PC-3 (cell line): ENCODE data around the gene PRSS8.

ENCODE experiments used
- CTCF ChIP-seq: fragments of 300-600 bp; sonication (generic); conservative IDR thresholded peaks from 2 replicates; pipeline ENCODE4 v1.5.1; 2017; ENCODE audit warnings: antibody characterized with exemption, low read depth, mild to moderate bottlenecking, low read length
- EZH2 ChIP-seq: fragments of 300-600 bp; sonication (generic); IDR thresholded peaks from one replicate; pipeline ENCODE4 v1.6.1; 2017; ENCODE audit warnings: antibody characterized with exemption, mild to moderate bottlenecking, low read length; ENCODE audit not compliant: unreplicated experiment
- EZH2phosphoT487 ChIP-seq: fragments of 300-600 bp; sonication (generic); IDR thresholded peaks from 2 replicates; pipeline ENCODE4 v1.6.1; 2018; ENCODE audit warnings: mild to moderate bottlenecking, antibody characterized with exemption, low read length, borderline replicate concordance

- TF ChIP-seq EZH2: no peak
- TF ChIP-seq CTCF: no peak
- no peak for TF ChIP-seq EZH2phosphoT487
These were observed 50.1 kb downstream of the PRSS8 start for GRCh38 chr16:31085411-31085810.
